ENCODE measurements around the gene RPL36. TPM values are rescaled to one million over a fixed set of nuclear protein-coding genes. Genes with fewer than 3 reads are reported as not detected.

The RPL36 gene
- total and polyA plus RNA-seq, 2 donors (not counting 3 experiments of a cell fraction or from before 2014, with no cell fraction given), result 1,033 to 1,084 TPM

DNA sequence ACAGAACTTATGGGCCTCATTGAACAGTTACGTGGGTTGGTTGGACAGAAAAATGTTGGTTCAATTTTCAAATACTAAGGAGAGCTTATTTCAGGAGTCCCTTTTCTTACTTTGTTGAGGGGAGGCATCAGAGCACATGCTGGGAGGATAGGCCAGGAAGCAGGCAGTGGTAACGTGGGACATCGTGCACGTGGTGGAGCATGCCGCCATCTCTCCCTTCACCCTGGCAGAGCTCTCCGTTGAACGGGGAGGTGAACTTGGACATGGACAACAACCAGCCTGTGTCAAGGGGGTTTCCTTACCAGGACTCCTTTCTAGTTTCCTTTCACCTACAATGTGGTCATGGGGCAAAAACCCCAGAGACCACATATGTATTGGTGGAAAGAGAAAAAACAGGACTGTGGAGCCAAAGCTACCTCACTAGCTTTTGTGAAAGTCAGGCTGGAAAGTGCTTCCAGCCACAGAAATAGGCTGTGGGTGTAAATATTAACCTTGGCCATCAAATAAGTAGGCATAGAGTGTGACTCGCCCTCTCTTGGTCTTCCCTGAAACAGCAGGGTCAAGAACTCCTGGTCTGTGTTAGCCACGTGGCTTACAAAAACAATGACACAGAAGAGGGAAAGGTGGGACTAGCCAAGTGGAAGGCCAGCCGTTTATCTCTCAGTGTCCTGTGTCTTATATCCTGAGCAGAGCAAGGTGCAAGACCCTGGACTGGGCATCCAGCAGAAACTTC lies 24.1 kb upstream of the RPL36 start:
- intact Hi-C loops (cut with micrococcal nuclease), result no loop called here
- no peak overlapping the region for H3K4me2 ChIP-seq (ENCODE audit: insufficient read depth, low read length)
- no peak overlapping the region for H3K4me3 ChIP-seq (replicated peaks in 1 of 3; ENCODE audit: insufficient read depth in 1 of 3, low read depth in 1 of 3, low read length in 3 of 3)
- H3K9me3 ChIP-seq (replicated peaks; ENCODE audit: control insufficient read depth, insufficient read depth, low read length), result no peaks in the 10 kb centered on the region
- ChIA-PET POLR2A (no interaction called here), CTCF (interaction anchor here (0.6 to 1.4 kb wide), 3 partner anchors 11 to 83 kb away, joined by 3 to 4 read pairs (median 4); no protein-coding TSS in a partner anchor)
- FAIRE-seq (peak; percentile 83), DNase-seq (ENCODE audit: low read depth, low spot score) (peak; percentile 59)
- H3K9ac ChIP-seq (replicated peaks; ENCODE audit: extremely low read depth, insufficient read depth, low read length), result no peak overlapping the region
- TF ChIP-seq POLR2A (IDR thresholded peaks at IDR 0.05; ENCODE audit: low read depth, low read length) (no peak), POLR2AphosphoS5 (IDR thresholded peaks at IDR 0.05; ENCODE audit: insufficient read depth, low read depth, low read length) (no peak)
- TF ChIP-seq, protein P1, sequence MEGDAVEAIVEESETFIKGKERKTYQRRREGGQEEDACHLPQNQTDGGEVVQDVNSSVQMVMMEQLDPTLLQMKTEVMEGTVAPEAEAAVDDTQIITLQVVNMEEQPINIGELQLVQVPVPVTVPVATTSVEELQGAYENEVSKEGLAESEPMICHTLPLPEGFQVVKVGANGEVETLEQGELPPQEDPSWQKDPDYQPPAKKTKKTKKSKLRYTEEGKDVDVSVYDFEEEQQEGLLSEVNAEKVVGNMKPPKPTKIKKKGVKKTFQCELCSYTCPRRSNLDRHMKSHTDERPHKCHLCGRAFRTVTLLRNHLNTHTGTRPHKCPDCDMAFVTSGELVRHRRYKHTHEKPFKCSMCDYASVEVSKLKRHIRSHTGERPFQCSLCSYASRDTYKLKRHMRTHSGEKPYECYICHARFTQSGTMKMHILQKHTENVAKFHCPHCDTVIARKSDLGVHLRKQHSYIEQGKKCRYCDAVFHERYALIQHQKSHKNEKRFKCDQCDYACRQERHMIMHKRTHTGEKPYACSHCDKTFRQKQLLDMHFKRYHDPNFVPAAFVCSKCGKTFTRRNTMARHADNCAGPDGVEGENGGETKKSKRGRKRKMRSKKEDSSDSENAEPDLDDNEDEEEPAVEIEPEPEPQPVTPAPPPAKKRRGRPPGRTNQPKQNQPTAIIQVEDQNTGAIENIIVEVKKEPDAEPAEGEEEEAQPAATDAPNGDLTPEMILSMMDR (IDR thresholded peaks at IDR 0.05; ENCODE audit: extremely low read depth in 1 of 2, insufficient read depth in 1 of 2, low read depth in 1 of 2, low read length in 2 of 2), result peak in 1 of 2 donors; percentile 12
- TF ChIP-seq, protein P2, sequence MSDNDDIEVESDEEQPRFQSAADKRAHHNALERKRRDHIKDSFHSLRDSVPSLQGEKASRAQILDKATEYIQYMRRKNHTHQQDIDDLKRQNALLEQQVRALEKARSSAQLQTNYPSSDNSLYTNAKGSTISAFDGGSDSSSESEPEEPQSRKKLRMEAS (IDR thresholded peaks at IDR 0.05; ENCODE audit: insufficient read depth, insufficient read length), result peak; percentile 54
- no peaks in the 10 kb centered on the region for H4K20me1 ChIP-seq (replicated peaks; ENCODE audit: control insufficient read depth, extremely low read depth, insufficient read depth, low read length)
- dilution Hi-C loops (cut with MboI; ENCODE audit: extremely low pct_ligation_motif_present, low sequenced_read_pairs), result no loop called here
- no peaks in the 10 kb centered on the region for H3K79me2 ChIP-seq (ENCODE audit: control insufficient read depth, insufficient read depth, low read length)
- H3K4me1 ChIP-seq (ENCODE audit: control insufficient read depth, extremely low read depth, insufficient read depth, low read length), result no peaks in the 10 kb centered on the region
- no peak overlapping the region for H3K27ac ChIP-seq (ENCODE audit: insufficient read depth, low read depth, low read length)
- BruUV-seq (replicated peaks), result no TSS peak
- H3K27me3 ChIP-seq (ENCODE audit: control insufficient read depth in 2 of 2, insufficient read depth in 2 of 2, low read length in 2 of 2), result no peaks in the 10 kb centered on the region
- H2AFZ ChIP-seq (ENCODE audit: low read depth, low read length), result no peak overlapping the region
- H3K9me1 ChIP-seq (replicated peaks; ENCODE audit: control insufficient read depth, extremely low read depth, insufficient read depth, low read length), result no peaks in the 10 kb centered on the region
- H3K36me3 ChIP-seq (ENCODE audit: control insufficient read depth in 2 of 2, extremely low read depth in 1 of 2, insufficient read depth in 2 of 2, low read length in 2 of 2), result peaks cover 17 to 60% of the 10 kb centered on the region in 2 experiments
